ENCODE data around the gene PGBD5.
A peak's percentile ranks its signal among the peaks of the same experiment; 100 is the strongest.

Gene PGBD5

DNA sequence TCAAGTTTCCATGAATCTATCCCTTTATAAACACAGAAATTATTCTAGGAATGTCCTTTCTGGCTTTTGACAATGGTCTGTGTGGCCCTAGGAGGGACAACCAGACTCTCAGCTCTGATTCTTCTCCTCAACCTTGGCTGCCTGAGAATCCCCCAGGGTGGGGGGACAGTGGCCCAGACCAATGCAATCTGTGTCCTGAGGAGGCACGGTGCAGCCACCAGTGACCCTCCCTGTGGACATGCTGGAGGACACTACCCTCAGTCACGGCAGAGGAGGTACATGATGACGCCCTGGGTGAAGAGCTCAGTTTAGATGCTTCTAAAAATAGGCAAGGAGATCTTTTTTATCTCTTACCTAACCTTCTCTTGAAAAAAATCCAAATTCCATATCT is 91.7 kb downstream of the PGBD5 start:
- no peak overlapping the region for H3K4me3 Mint-ChIP-seq
- H3K27ac Mint-ChIP-seq: no peak overlapping the region
- ATAC-seq (replicated peaks): no peak
- no peaks in the 10 kb centered on the region for H3K36me3 Mint-ChIP-seq
- no peak for DNase-seq
- H3K4me1 Mint-ChIP-seq: no peaks in the 10 kb centered on the region
- peaks cover 35 to 50% of the 10 kb centered on the region in 2 donors for H3K27me3 Mint-ChIP-seq
- H3K9me3 Mint-ChIP-seq: no peaks in the 10 kb centered on the region

DNA sequence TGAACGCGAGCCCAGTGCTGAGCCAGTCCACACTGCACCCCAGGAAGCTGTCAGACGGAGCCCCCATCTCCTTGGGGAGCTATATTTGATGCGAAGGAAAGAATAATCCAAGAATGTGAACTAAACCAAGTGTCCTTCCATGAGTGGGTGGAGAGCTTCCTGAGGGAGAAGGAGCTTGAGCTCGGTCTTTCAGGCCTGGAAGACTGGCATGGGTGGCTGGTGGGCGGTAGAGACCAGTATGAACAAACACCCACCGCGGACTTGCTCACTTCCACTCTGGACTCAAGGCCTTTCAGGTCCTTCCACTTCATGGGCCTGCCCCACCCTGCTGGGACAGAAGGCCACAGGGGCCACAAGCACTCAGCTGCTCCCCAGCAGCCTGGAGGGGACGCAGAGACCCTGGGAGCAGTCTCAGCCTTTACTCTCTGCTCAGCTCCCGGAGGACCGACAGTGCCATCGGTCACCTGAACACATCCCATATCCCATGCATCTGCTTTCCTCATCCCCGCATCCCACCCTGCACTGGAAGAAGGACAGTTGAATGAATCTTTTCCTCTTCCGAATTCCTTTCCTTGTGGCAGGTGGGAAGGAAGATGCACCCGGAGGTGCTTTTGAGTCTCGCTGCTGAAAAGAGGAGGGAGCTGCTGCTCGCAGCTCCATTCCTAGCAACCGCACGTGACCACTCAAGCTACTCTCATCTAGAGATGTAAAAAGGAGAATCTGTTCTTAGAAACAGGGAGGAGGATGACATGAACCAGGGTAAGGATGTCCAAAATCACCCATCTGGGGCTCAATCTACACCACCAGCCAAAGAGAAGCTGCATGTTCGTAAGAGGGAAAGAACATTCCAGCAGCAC is 92.3 kb downstream of the PGBD5 start:
- DNase-seq: no peak
- Mint-ChIP-seq H3K36me3 (no peaks in the 10 kb centered on the region), H3K27ac (no peak overlapping the region), H3K27me3 (peaks cover 34 to 45% of the 10 kb centered on the region in 2 donors), H3K4me3 (no peak overlapping the region), H3K9me3 (no peaks in the 10 kb centered on the region), H3K4me1 (no peaks in the 10 kb centered on the region)
- ATAC-seq (replicated peaks): no peak

DNA sequence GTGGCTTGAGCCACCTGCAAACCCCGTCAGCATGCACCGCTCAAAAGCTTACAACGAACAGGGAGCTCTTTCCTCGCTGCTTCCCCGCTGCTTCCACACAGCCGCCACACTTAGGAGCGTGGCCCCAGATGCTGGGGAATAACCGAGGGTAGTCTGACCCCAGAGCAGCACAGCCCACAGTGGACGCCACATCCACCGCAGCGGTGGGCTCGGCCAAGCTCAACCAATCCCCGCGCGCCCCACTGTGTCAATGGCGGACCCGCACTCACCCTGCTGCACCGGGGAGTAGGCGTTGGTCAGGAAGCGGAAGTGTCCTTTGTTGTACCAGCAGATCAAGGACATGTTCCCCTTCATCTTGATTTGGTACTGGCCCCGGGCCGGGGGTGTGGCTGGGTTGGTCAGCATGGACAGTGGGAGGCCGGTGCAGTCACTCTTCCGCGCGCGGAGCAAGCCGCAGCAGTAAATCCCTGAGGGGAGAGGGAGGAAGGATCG is 93.5 kb downstream of the PGBD5 start:
- Mint-ChIP-seq H3K27me3 (peaks cover 34 to 43% of the 10 kb centered on the region in 2 donors), H3K36me3 (no peaks in the 10 kb centered on the region), H3K4me1 (no peaks in the 10 kb centered on the region), H3K27ac (no peak overlapping the region), H3K9me3 (no peaks in the 10 kb centered on the region), H3K4me3 (no peak overlapping the region)
- DNase-seq (no peak), ATAC-seq (replicated peaks) (no peak)

DNA sequence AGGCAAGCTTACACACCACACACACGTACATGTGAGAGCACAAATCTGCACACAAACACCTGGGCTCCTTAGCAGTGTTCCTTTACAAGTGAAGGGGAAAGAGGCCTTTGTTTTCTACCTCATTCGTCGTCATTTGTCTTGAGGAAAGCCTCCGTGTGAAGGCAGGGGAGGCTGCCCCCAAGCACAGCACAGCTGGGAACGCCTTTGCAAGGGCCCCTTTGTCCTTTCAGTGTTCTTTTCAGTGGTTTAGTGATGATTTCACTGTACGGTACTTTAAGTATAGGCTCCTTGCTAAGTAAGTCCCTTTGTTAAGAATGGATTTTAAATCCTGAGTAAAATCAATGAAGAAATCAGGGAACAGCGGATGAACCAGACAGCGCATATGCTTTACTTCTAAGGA is 94.1 kb downstream of the PGBD5 start:
- Mint-ChIP-seq H3K27ac (no peak overlapping the region), H3K27me3 (peaks cover 32 to 37% of the 10 kb centered on the region in 2 donors), H3K4me1 (no peaks in the 10 kb centered on the region), H3K36me3 (no peaks in the 10 kb centered on the region), H3K4me3 (no peak overlapping the region), H3K9me3 (no peaks in the 10 kb centered on the region)
- no peak for DNase-seq
- no peak for ATAC-seq (replicated peaks)

DNA sequence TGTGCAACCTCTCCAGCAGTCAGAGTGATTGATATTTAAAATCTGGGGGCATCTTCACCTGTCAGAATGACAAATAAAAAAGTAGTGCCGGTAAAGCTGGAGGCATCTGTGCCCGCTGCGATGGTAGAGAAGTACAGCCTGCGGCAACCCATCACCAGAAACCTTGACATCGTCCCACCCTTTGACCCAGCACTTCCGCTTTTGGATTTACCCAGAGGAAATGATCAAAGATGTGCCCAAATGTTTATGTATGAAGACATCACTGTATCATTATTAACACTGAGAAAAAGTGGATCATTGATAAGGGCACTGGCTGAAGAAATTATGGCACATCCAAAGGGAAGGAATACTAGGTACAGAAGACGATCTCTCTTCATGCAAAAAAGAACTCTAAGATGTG is 96.0 kb downstream of the PGBD5 start:
- H3K27ac Mint-ChIP-seq: no peak overlapping the region
- no peaks in the 10 kb centered on the region for H3K4me1 Mint-ChIP-seq
- no peaks in the 10 kb centered on the region for H3K36me3 Mint-ChIP-seq
- peaks cover 20 to 23% of the 10 kb centered on the region in 2 donors for H3K27me3 Mint-ChIP-seq
- no peak overlapping the region for H3K4me3 Mint-ChIP-seq
- DNase-seq (no peak), ATAC-seq (replicated peaks) (no peak)
- no peaks in the 10 kb centered on the region for H3K9me3 Mint-ChIP-seq

DNA sequence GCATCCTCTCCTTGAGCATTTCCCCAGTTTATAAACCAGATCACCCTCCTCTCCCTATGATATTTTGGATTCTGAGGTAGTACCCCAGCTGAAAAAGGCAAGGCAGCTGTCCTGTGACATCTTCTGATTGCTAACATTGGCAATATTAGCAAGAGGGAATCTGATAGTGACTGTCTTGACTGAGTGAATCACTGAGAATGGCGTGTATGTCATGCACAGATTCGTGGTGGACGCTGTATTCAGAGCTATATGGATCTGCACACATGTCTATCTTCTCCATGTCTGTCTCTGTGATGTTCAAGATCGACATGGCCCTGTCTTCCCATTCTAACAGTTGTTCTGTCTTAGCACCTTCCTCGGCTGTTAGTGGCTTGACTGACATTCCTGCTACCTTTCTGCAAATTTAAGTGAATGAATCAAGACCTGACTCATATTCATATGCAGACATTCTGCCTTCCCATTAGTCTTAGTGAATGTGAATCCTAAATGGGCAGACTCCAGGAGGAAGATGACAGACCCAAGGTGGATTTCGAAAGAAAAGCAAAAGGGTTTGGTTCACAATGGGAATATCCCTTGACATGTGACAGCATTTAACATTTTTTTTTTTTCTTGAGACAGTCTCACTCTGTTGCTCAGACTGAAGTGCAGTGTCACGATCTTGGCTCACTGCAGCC is 97.7 kb downstream of the PGBD5 start:
- no peak for ATAC-seq (replicated peaks)

DNA sequence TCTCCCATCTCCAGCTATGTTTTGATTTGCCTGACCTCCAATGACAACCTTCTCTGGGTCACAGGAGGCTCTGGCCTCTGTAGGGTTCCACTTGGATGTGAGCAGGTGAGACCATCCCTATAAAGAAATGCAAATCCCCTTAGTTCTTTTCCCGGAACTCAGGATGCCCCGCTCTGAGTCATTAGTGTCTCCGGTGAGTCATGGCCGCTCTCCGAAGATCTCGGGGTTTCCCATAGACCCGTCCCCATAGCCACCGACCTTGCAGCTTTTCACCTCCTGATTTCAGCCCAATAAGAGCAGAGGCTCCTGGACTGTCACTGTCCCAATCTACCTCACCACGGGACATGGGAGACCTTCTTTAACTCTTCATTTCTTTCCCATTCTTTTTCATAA is 98.2 kb downstream of the PGBD5 start:
- Mint-ChIP-seq H3K36me3 (no peaks in the 10 kb centered on the region), H3K9me3 (no peaks in the 10 kb centered on the region), H3K4me1 (no peaks in the 10 kb centered on the region), H3K27me3 (peaks cover 8 to 13% of the 10 kb centered on the region in 2 donors), H3K4me3 (no peak overlapping the region), H3K27ac (no peak overlapping the region)
- no peak for DNase-seq
- ATAC-seq (replicated peaks): peak in 1 of 2 donors; percentile 43

More for the DNA sequence above, 97.7 kb downstream of the PGBD5 start:
- no peak overlapping the region for H3K4me3 Mint-ChIP-seq
- H3K36me3 Mint-ChIP-seq: no peaks in the 10 kb centered on the region
- no peak overlapping the region for H3K27ac Mint-ChIP-seq
- H3K9me3 Mint-ChIP-seq: no peaks in the 10 kb centered on the region
- no peaks in the 10 kb centered on the region for H3K4me1 Mint-ChIP-seq
- peaks cover 12% of the 10 kb centered on the region in 2 donors for H3K27me3 Mint-ChIP-seq
- no peak for DNase-seq

DNA sequence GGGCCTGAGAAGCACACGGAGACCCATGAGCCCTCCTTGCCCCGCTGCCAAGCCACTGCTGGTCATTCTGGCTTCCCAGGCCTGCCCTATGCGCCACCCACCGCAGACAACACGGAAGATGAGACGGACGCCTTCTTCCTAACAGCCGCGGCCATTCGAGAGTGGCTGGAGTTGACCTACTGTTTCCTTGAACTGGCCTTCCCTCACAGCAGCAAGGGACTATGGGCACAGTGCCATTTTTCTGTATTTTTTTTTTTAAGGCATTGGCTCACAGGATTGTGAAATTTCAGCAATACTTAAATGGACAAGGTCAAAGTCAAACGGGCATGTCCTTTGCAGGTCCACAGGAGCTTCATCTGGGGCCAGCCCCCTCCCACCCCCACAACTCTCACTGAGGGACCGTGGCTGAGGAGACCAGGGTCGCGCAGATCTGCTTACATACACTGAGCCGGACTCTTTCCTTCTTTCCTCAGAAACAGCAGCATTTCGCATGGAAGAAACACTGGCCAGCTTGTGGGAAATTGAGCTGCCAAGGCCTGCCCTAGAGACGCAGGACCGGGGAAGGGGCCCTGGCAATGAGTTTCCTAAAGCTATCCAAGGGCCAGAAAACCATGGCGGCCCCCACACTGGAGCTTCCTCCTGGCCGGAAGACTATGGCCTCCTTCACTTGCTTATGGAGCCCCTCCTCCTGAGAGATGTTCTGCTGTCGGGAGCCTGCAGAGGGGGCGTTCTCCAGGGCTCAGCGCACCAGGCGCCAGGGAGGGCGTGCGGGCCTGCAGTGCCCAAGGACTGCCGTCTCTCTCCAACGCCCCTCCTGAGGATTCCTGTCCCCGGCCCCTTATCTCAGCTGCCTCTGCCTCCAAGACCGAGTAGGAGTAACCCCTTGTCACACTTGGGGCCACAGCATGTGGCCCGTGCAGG is 98.9 kb downstream of the PGBD5 start:
- Mint-ChIP-seq H3K4me1 (no peaks in the 10 kb centered on the region), H3K36me3 (no peaks in the 10 kb centered on the region), H3K4me3 (no peak overlapping the region), H3K9me3 (no peaks in the 10 kb centered on the region), H3K27me3 (peaks cover 8 to 13% of the 10 kb centered on the region in 2 donors), H3K27ac (no peak overlapping the region)
- ATAC-seq (replicated peaks): no peak
- no peak for DNase-seq

DNA sequence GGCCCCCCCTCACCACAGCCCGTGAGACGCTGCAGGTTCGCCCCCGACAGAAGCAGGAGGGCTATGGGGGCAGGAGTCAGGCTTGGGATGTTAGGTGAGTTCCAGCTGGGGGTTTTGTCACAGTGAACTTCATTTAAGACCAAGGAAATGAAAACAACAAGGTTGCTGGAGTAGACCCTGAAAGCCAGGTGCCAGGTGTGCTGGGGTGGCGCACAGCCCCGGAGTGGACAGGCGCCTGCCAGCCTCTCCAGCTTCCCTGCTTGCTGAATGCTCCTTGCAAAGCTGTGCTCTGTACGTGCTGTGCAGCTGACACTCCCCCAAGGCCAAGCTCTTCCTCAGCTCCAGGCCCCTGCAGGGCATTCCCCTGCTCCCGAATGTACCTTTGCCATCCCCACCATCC is 102.4 kb downstream of the PGBD5 start:
- Mint-ChIP-seq H3K4me1 (no peaks in the 10 kb centered on the region), H3K36me3 (no peaks in the 10 kb centered on the region), H3K27me3 (peaks cover 0 to 7% of the 10 kb centered on the region in 2 donors), H3K27ac (no peak overlapping the region), H3K4me3 (no peak overlapping the region), H3K9me3 (no peaks in the 10 kb centered on the region)
- ATAC-seq (replicated peaks): no peak
- DNase-seq: no peak

DNA sequence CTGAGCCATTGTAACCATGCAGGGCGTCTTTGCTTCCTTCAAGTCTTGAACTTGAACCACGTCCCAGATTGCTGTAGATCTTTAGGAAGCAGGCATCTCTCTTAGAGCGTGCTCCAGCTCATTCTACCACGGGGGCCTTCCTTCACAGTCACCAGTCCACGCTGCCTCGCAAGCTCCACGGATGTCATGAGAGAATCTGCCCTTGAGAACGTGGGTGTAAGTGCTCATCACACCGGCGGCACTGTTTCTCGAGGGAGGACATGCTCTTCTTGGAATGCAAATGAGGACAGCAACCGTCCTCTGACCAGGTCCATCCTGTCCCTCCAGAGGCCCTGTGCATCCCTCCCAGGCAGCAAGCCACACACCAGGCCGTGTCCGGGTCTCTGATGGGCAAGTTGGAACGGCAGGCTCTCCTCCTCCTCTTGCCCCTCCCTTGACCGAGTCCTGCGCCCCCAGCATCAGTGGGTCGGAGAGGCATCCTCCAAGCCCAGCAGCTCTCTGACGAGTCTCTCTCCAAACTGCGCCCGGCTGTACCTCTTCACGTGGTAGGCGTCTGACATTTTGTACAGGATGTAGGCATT is 103.1 kb downstream of the PGBD5 start:
- DNase-seq: no peak
- Mint-ChIP-seq H3K4me3 (no peak overlapping the region), H3K36me3 (no peaks in the 10 kb centered on the region), H3K27ac (no peak overlapping the region), H3K4me1 (no peaks in the 10 kb centered on the region), H3K27me3 (peaks cover 0 to 7% of the 10 kb centered on the region in 2 donors), H3K9me3 (no peaks in the 10 kb centered on the region)
- ATAC-seq (replicated peaks): no peak

DNA sequence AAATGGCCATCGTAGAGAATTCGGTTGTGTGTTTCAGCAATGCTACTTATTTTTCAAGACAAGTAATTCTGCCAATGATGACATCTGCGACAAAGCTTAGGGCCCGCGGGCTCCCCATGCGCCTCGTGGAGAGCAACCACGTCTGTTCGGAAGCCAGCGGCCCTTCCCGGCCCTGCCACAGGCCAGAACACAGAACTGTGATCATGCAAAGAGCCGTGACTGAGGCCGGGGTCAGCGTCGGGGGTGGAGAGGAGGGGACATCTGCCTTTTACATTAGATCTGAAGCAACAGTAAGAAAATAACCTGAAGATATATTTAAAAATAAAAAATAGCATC is 103.7 kb downstream of the PGBD5 start:
- no peak overlapping the region for H3K4me3 Mint-ChIP-seq
- H3K27ac Mint-ChIP-seq: no peak overlapping the region
- ATAC-seq (replicated peaks): no peak
- no peak for DNase-seq
- H3K36me3 Mint-ChIP-seq: no peaks in the 10 kb centered on the region
- H3K4me1 Mint-ChIP-seq: no peaks in the 10 kb centered on the region
- peaks cover 3 to 7% of the 10 kb centered on the region in 2 donors for H3K27me3 Mint-ChIP-seq
- H3K9me3 Mint-ChIP-seq: no peaks in the 10 kb centered on the region

DNA sequence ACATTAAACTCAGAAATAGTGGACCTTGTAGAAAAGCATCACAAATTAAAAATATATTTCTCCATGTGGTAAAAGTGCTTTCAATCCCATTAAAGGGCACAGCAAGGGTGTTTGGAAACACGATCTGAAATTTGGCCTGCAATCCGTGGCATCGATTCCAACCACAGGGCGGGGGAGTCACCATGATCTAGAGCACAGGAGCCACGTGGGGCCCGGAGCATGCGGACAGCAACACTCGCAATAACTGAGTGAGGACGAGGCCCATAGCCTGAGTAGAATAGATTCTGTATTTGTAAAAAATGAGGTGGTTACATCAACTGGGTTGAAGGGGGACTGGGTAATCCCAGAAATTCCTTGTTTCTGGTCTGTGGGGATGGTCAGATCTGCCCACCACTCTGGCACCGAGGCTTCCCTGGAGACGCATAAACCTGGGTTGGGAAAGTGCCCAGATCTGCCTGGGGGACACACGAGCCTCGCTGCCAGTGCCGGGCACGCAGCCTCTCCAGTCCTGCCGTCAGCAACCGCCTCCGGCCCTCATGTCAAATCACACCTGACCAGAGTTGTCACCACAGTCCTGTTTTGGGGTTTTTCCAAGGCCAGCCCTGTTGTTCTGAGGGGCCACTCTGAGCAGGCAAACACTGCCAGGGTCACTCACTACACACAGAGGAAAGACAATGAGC is 104.3 kb downstream of the PGBD5 start:
- H3K4me3 Mint-ChIP-seq: no peak overlapping the region
- H3K4me1 Mint-ChIP-seq: no peaks in the 10 kb centered on the region
- no peaks in the 10 kb centered on the region for H3K9me3 Mint-ChIP-seq
- ATAC-seq (replicated peaks) (no peak), DNase-seq (no peak)
- H3K27me3 Mint-ChIP-seq: peaks cover 3 to 7% of the 10 kb centered on the region in 2 donors
- H3K27ac Mint-ChIP-seq: no peak overlapping the region
- no peaks in the 10 kb centered on the region for H3K36me3 Mint-ChIP-seq

DNA sequence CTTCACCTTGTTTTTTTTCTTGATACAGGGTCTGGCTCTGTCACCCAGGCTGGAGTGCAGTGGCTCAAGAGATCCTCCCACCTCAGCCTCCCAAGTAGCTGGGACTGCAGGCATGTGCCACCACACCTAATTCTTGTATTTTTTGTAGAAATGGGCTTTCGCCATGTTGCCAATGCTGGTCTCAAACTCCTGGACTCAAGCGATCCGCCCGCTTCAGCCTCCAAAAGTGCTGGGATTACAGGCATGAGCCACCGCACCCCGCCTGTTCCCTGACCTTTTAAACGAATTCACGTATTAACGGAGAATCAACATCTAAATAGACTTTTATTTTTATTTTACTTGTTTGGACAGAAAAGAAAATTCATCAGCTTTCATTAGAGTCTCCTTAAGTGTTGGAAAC is 104.8 kb downstream of the PGBD5 start:
- no peak overlapping the region for H3K27ac Mint-ChIP-seq
- ATAC-seq (replicated peaks) (no peak), DNase-seq (no peak)
- H3K4me3 Mint-ChIP-seq: no peak overlapping the region
- peaks cover 3 to 7% of the 10 kb centered on the region in 2 donors for H3K27me3 Mint-ChIP-seq
- no peaks in the 10 kb centered on the region for H3K4me1 Mint-ChIP-seq
- no peaks in the 10 kb centered on the region for H3K9me3 Mint-ChIP-seq
- H3K36me3 Mint-ChIP-seq: no peaks in the 10 kb centered on the region
